Measurements from ENCODE around the gene TRIM71. TPM values are rescaled to one million over a fixed set of nuclear protein-coding genes. Genes with fewer than 3 reads are reported as not detected.
"Not testable (repeated sequence)": the region's sequence is repeated elsewhere in the genome, so short reads cannot be mapped to it uniquely, and the experiment has no call there.

Gene TRIM71
- total and polyA plus RNA-seq, 2 experiments from 2014 or later: 1.9 to 14.5 TPM

GRCh38 chr3:32820971-32821685 is 3.3 kb downstream of the TRIM71 start:
- H3K9me3 ChIP-seq (ENCODE audit: low read depth): no peaks in the 10 kb centered on the region
- peak; percentile 28 for TF ChIP-seq EZH2phosphoT487 (IDR thresholded peaks at IDR 0.05; ENCODE audit: low read depth, severe bottlenecking, unreplicated experiment)
- TF ChIP-seq CTCF (IDR thresholded peaks at IDR 0.05; ENCODE audit: poor library complexity): no peak
- peak overlapping the region; percentile 60 for H2AFZ ChIP-seq
- H3K4me3 ChIP-seq: peak overlapping the region; percentile 84
- DNase-seq (ENCODE audit: low spot score): no peak
- H3K4me1 ChIP-seq (ENCODE audit: insufficient read depth): peaks cover 24% of the 10 kb centered on the region
- H3K27ac ChIP-seq: peak overlapping the region; percentile 86
- 35% methylated on average over 12 of the region's 12 CpGs for WGBS (ENCODE audit: low lambda C conversion rate, missing lambda C conversion rate)
- no peaks in the 10 kb centered on the region for H3K36me3 ChIP-seq (replicated peaks; ENCODE audit: insufficient read depth, low read depth)
- no peaks in the 10 kb centered on the region for H3K9me2 ChIP-seq (replicated peaks; ENCODE audit: insufficient read depth)
- peak overlapping the region; percentile 87 for H3K4me2 ChIP-seq
- H3K27me3 ChIP-seq: peaks cover 17% of the 10 kb centered on the region
- peaks cover 16% of the 10 kb centered on the region for H4K20me1 ChIP-seq (ENCODE audit: insufficient read depth, poor library complexity, severe bottlenecking)
- H3K79me2 ChIP-seq: peaks cover 84% of the 10 kb centered on the region

- H3K4me2 ChIP-seq: peak overlapping the region; percentile 87
- peaks cover 17% of the 10 kb centered on the region for H3K27me3 ChIP-seq
- H3K79me2 ChIP-seq: peaks cover 90% of the 10 kb centered on the region
- peaks cover 16% of the 10 kb centered on the region for H4K20me1 ChIP-seq (ENCODE audit: insufficient read depth, poor library complexity, severe bottlenecking)
- H3K27ac ChIP-seq: peak overlapping the region; percentile 86
- no peaks in the 10 kb centered on the region for H3K9me2 ChIP-seq (replicated peaks; ENCODE audit: insufficient read depth)
- H3K36me3 ChIP-seq (replicated peaks; ENCODE audit: insufficient read depth, low read depth): no peaks in the 10 kb centered on the region
- 16% methylated on average over 44 of the region's 44 CpGs for WGBS (ENCODE audit: low lambda C conversion rate, missing lambda C conversion rate)
- H2AFZ ChIP-seq: peak overlapping the region; percentile 60
- H3K9me3 ChIP-seq (ENCODE audit: low read depth): no peaks in the 10 kb centered on the region
- peaks cover 24% of the 10 kb centered on the region for H3K4me1 ChIP-seq (ENCODE audit: insufficient read depth)
- no peak for TF ChIP-seq CTCF (IDR thresholded peaks at IDR 0.05; ENCODE audit: poor library complexity)
- no peak for TF ChIP-seq EZH2phosphoT487 (IDR thresholded peaks at IDR 0.05; ENCODE audit: low read depth, severe bottlenecking, unreplicated experiment)
- no peak for TF ChIP-seq EZH2 (IDR thresholded peaks at IDR 0.05; ENCODE audit: borderline replicate concordance)
- peak overlapping the region; percentile 84 for H3K4me3 ChIP-seq
- DNase-seq (ENCODE audit: low spot score): peak; percentile 53
These were observed 4.0 kb downstream of the TRIM71 start for GRCh38 chr3:32821686-32822296.

GRCh38 chr3:32822609-32823498 is 5.1 kb downstream of the TRIM71 start:
- no peaks in the 10 kb centered on the region for H3K36me3 ChIP-seq (replicated peaks; ENCODE audit: insufficient read depth, low read depth)
- WGBS (ENCODE audit: low lambda C conversion rate, missing lambda C conversion rate): 77% methylated on average over 5 of the region's 5 CpGs
- peaks cover 16% of the 10 kb centered on the region for H4K20me1 ChIP-seq (ENCODE audit: insufficient read depth, poor library complexity, severe bottlenecking)
- no peak overlapping the region for H3K4me3 ChIP-seq
- H2AFZ ChIP-seq: no peak overlapping the region
- H3K27me3 ChIP-seq: peaks cover 17% of the 10 kb centered on the region
- H3K4me1 ChIP-seq (ENCODE audit: insufficient read depth): peaks cover 24% of the 10 kb centered on the region
- H3K9me2 ChIP-seq (replicated peaks; ENCODE audit: insufficient read depth): no peaks in the 10 kb centered on the region
- DNase-seq (ENCODE audit: low spot score): no peak
- H3K4me2 ChIP-seq: peak overlapping the region; percentile 87
- TF ChIP-seq CTCF (IDR thresholded peaks at IDR 0.05; ENCODE audit: poor library complexity) (no peak), EZH2phosphoT487 (IDR thresholded peaks at IDR 0.05; ENCODE audit: low read depth, severe bottlenecking, unreplicated experiment) (no peak), EZH2 (IDR thresholded peaks at IDR 0.05; ENCODE audit: borderline replicate concordance) (no peak)
- H3K9me3 ChIP-seq (ENCODE audit: low read depth): no peaks in the 10 kb centered on the region
- H3K79me2 ChIP-seq: peaks cover 94% of the 10 kb centered on the region
- peak overlapping the region; percentile 37 for H3K27ac ChIP-seq

- Histone ChIP-seq H3K79me2 (peaks cover 99% of the 10 kb centered on the region), H3K27me3 (peaks cover 17% of the 10 kb centered on the region), H3K4me1 (ENCODE audit: insufficient read depth) (peaks cover 29% of the 10 kb centered on the region), H4K20me1 (ENCODE audit: insufficient read depth, poor library complexity, severe bottlenecking) (peaks cover 16% of the 10 kb centered on the region)
- H2AFZ ChIP-seq; DNase-seq (ENCODE audit: low spot score); H3K36me3 ChIP-seq (replicated peaks; ENCODE audit: insufficient read depth, low read depth); H3K4me3 ChIP-seq; H3K4me2 ChIP-seq; H3K9me2 ChIP-seq (replicated peaks; ENCODE audit: insufficient read depth); H3K9me3 ChIP-seq (ENCODE audit: low read depth); H3K27ac ChIP-seq: not testable (repeated sequence)
- 90% methylated on average over 21 of the region's 21 CpGs for WGBS (ENCODE audit: low lambda C conversion rate, missing lambda C conversion rate)
These were observed 5.9 kb downstream of the TRIM71 start for GRCh38 chr3:32823641-32824184.
